ENCODE data around the gene KMT2E.

Gene KMT2E

GRCh38 chr7:104983578-104984539, 30.1 kb upstream of the KMT2E start (continued):
- TF ChIP-seq, protein P1, sequence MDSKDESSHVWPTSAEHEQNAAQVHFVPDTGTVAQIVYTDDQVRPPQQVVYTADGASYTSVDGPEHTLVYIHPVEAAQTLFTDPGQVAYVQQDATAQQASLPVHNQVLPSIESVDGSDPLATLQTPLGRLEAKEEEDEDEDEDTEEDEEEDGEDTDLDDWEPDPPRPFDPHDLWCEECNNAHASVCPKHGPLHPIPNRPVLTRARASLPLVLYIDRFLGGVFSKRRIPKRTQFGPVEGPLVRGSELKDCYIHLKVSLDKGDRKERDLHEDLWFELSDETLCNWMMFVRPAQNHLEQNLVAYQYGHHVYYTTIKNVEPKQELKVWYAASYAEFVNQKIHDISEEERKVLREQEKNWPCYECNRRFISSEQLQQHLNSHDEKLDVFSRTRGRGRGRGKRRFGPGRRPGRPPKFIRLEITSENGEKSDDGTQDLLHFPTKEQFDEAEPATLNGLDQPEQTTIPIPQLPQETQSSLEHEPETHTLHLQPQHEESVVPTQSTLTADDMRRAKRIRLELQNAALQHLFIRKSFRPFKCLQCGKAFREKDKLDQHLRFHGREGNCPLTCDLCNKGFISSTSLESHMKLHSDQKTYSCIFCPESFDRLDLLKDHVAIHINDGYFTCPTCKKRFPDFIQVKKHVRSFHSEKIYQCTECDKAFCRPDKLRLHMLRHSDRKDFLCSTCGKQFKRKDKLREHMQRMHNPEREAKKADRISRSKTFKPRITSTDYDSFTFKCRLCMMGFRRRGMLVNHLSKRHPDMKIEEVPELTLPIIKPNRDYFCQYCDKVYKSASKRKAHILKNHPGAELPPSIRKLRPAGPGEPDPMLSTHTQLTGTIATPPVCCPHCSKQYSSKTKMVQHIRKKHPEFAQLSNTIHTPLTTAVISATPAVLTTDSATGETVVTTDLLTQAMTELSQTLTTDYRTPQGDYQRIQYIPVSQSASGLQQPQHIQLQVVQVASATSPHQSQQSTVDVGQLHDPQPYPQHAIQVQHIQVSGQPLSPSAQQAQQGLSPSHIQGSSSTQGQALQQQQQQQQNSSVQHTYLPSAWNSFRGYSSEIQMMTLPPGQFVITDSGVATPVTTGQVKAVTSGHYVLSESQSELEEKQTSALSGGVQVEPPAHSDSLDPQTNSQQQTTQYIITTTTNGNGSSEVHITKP (tag by site-specific recombination; IDR thresholded peaks at IDR 0.05), result peak; percentile 91
- no peak for TF ChIP-seq GLI2 (tag by site-specific recombination; IDR thresholded peaks at IDR 0.05; ENCODE audit: borderline replicate concordance, low read depth)
- no peak for TF ChIP-seq ZNF23 (tag by site-specific recombination; IDR thresholded peaks at IDR 0.05; ENCODE audit: borderline replicate concordance)
- TF ChIP-seq ZNF366 (tag by site-specific recombination; conservative IDR thresholded peaks at IDR 0.05), result peak; percentile 92
- TF ChIP-seq HOXD13 (CRISPR knock-in tag; IDR thresholded peaks at IDR 0.05; ENCODE audit: borderline replicate concordance), result no peak
- no peak for TF ChIP-seq ZNF596 (tag by site-specific recombination; IDR thresholded peaks at IDR 0.05)
- TF ChIP-seq ZNF202 (tag by site-specific recombination; IDR thresholded peaks at IDR 0.05; ENCODE audit: borderline replicate concordance), result no peak
- no peak for TF ChIP-seq ZNF350 (tag by site-specific recombination; IDR thresholded peaks at IDR 0.05)
- no peak for TF ChIP-seq ZNF707 (tag by site-specific recombination; IDR thresholded peaks at IDR 0.05)
- TF ChIP-seq ZNF174 (tag by site-specific recombination; IDR thresholded peaks at IDR 0.05), result no peak
- no peak for TF ChIP-seq ZNF473 (tag by site-specific recombination; IDR thresholded peaks at IDR 0.05)
- peak; percentile 82 for TF ChIP-seq EGR2 (tag by site-specific recombination; IDR thresholded peaks at IDR 0.05; ENCODE audit: low read depth)
- no peak for TF ChIP-seq ZNF266 (tag by site-specific recombination; IDR thresholded peaks at IDR 0.05; ENCODE audit: low read depth)
- TF ChIP-seq ZNF571 (tag by site-specific recombination; IDR thresholded peaks at IDR 0.05), result no peak
- no peak; the same call in 1 of the 2 replicates for TF ChIP-seq PRDM6 (tag by site-specific recombination; IDR thresholded peaks at IDR 0.05)
- no peak for TF ChIP-seq ZNF704 (tag by site-specific recombination; IDR thresholded peaks at IDR 0.05)
- no peak for TF ChIP-seq ZNF292 (tag by site-specific recombination; IDR thresholded peaks at IDR 0.05; ENCODE audit: borderline replicate concordance, low read depth)
- TF ChIP-seq, protein P2, sequence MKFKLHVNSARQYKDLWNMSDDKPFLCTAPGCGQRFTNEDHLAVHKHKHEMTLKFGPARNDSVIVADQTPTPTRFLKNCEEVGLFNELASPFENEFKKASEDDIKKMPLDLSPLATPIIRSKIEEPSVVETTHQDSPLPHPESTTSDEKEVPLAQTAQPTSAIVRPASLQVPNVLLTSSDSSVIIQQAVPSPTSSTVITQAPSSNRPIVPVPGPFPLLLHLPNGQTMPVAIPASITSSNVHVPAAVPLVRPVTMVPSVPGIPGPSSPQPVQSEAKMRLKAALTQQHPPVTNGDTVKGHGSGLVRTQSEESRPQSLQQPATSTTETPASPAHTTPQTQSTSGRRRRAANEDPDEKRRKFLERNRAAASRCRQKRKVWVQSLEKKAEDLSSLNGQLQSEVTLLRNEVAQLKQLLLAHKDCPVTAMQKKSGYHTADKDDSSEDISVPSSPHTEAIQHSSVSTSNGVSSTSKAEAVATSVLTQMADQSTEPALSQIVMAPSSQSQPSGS (tag by site-specific recombination; IDR thresholded peaks at IDR 0.05; ENCODE audit: low read depth), result no peak
- peak; percentile 41; the same call in 1 of the 2 replicates for TF ChIP-seq ZNF391 (tag by site-specific recombination; IDR thresholded peaks at IDR 0.05; ENCODE audit: borderline replicate concordance, low read depth)
- TF ChIP-seq GLI4 (tag by site-specific recombination; IDR thresholded peaks at IDR 0.05), result no peak
- no peak for TF ChIP-seq ZNF426 (tag by site-specific recombination; IDR thresholded peaks at IDR 0.05)
- no peak for TF ChIP-seq TCF7L2 (IDR thresholded peaks at IDR 0.05; ENCODE audit: borderline replicate concordance, low read depth, low read length)
- no peak for TF ChIP-seq ZNF157 (tag by site-specific recombination; IDR thresholded peaks at IDR 0.05)
- TF ChIP-seq ZNF654 (tag by site-specific recombination; IDR thresholded peaks at IDR 0.05; ENCODE audit: low read depth), result no peak
- TF ChIP-seq, protein P3, sequence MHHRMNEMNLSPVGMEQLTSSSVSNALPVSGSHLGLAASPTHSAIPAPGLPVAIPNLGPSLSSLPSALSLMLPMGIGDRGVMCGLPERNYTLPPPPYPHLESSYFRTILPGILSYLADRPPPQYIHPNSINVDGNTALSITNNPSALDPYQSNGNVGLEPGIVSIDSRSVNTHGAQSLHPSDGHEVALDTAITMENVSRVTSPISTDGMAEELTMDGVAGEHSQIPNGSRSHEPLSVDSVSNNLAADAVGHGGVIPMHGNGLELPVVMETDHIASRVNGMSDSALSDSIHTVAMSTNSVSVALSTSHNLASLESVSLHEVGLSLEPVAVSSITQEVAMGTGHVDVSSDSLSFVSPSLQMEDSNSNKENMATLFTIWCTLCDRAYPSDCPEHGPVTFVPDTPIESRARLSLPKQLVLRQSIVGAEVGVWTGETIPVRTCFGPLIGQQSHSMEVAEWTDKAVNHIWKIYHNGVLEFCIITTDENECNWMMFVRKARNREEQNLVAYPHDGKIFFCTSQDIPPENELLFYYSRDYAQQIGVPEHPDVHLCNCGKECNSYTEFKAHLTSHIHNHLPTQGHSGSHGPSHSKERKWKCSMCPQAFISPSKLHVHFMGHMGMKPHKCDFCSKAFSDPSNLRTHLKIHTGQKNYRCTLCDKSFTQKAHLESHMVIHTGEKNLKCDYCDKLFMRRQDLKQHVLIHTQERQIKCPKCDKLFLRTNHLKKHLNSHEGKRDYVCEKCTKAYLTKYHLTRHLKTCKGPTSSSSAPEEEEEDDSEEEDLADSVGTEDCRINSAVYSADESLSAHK (tag by site-specific recombination; IDR thresholded peaks at IDR 0.05), result peak; percentile 85
- TF ChIP-seq FEZF1 (tag by site-specific recombination; IDR thresholded peaks at IDR 0.05), result 0 out of 2 replicates have a peak, but pooled peaks have one; percentile 4
- TF ChIP-seq ZNF24 (tag by site-specific recombination; IDR thresholded peaks at IDR 0.05), result no peak
- peak; percentile 88 for TF ChIP-seq SP3 (tag by site-specific recombination; IDR thresholded peaks at IDR 0.05)
- TF ChIP-seq ZNF544 (tag by site-specific recombination; IDR thresholded peaks at IDR 0.05), result no peak

Measured in HEK293 (cell line).